ENCODE data around the gene POLR2J3. TPM values are rescaled to one million over a fixed set of nuclear protein-coding genes. Genes with fewer than 3 reads are reported as not detected.
"Not testable (repeated sequence)": the region's sequence is repeated elsewhere in the genome, so short reads cannot be mapped to it uniquely, and the experiment has no call there.

POLR2J3 gene
- total RNA-seq, 1 experiment from 2014 or later, result 14.9 TPM

DNA sequence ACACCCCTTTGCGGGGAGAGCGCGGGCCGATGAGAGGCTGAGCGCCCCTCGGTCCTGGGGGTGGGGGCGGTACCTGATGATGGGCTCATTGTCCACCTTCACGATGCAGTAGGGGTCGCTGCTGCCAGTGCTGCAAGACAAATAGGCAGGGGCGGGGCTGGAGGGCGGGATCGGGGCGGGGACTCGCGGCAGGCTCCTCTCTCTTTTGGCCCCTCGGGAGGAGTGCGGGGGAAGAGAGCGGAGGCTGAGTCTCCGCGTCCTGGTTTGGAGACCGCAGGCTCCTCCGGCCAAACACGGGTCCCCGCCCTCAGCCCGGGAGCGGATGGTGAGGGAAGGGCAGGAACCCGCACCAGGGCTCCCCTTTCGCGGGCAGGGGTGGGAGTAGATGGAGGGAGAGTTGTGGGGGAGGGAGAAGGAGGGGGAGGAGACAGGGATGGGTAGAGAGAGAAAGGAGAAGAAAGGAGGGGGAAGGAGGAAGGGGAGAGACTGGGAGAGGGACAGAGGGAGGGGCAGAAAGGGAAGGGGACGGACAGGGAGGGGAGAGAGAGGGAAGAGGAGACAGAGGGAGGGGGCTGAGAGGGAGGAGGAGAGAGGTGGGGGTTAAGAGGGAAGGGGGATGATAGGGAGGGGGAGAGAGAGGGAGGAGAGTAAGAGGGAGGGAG lies 38.8 kb upstream of the POLR2J3 start:
- H3K27ac Mint-ChIP-seq; DNase-seq; H2AK5ac ChIP-seq (ENCODE audit: insufficient read length, low read length); H3K9me3 Mint-ChIP-seq; H2BK15ac ChIP-seq (ENCODE audit: low read depth, low read length); H3T11ph ChIP-seq (ENCODE audit: low read length); H3K4me2 ChIP-seq (ENCODE audit: insufficient read depth, insufficient read length, low read length); H3K4ac ChIP-seq (ENCODE audit: low read depth, low read length); H3K4me3 Mint-ChIP-seq; H3K79me1 ChIP-seq (ENCODE audit: insufficient read depth, low read depth, low read length, poor library complexity, severe bottlenecking); H3K79me2 ChIP-seq (ENCODE audit: insufficient read depth, low read length); H3K27me3 ChIP-seq (ENCODE audit: insufficient read depth, low read length); H3K27me3 Mint-ChIP-seq (ENCODE audit: low read depth); H2BK5ac ChIP-seq (ENCODE audit: insufficient read length, low read length); H3K23ac ChIP-seq (ENCODE audit: insufficient read length, low read depth, low read length); H3K4me1 Mint-ChIP-seq; H3K14ac ChIP-seq (ENCODE audit: insufficient read depth, low read length); H4K8ac ChIP-seq (replicated peaks; ENCODE audit: insufficient read length, low read depth, low read length); H3K27ac ChIP-seq (ENCODE audit: insufficient read length, low read depth, low read length); H2AFZ ChIP-seq (ENCODE audit: low read length); H2BK120ac ChIP-seq (ENCODE audit: low read depth, low read length, poor library complexity, severe bottlenecking); H4K91ac ChIP-seq (ENCODE audit: insufficient read length, low read depth, low read length); H2BK20ac ChIP-seq (ENCODE audit: low read depth, low read length, poor library complexity, severe bottlenecking); H3K9me3 ChIP-seq (ENCODE audit: control insufficient read depth, low read depth, low read length); H3K36me3 Mint-ChIP-seq (ENCODE audit: insufficient read depth in 1 of 3, low read depth in 3 of 3); H4K20me1 ChIP-seq (ENCODE audit: control insufficient read depth, insufficient read depth, insufficient read length); H4K5ac ChIP-seq (ENCODE audit: insufficient read length, low read depth, low read length); H2BK12ac ChIP-seq (ENCODE audit: insufficient read length, low read depth, low read length); H3K4me1 ChIP-seq (ENCODE audit: insufficient read depth, low read length); H3K9ac ChIP-seq (ENCODE audit: extremely low read depth, insufficient read length, low read length); H3K18ac ChIP-seq (ENCODE audit: insufficient read length, low read depth, low read length); H3K23me2 ChIP-seq (ENCODE audit: insufficient read length, low read depth, low read length, poor library complexity, severe bottlenecking); H3K56ac ChIP-seq (ENCODE audit: insufficient read length, low read depth, low read length): not testable (repeated sequence)
- no CpG with 5 or more reads among the region's 30 CpGs for whole genome bisulfite sequencing (ENCODE audit: extremely low coverage, insufficient read length, low lambda C conversion rate)

- not testable (repeated sequence) for H3K4me1 ChIP-seq (ENCODE audit: insufficient read depth, low read length); H3K14ac ChIP-seq (ENCODE audit: insufficient read depth, low read length); H3K4me2 ChIP-seq (ENCODE audit: insufficient read depth, insufficient read length, low read length); H3K79me2 ChIP-seq (ENCODE audit: insufficient read depth, low read length); H2BK12ac ChIP-seq (ENCODE audit: insufficient read length, low read depth, low read length); H2AFZ ChIP-seq (ENCODE audit: low read length); H3K9me3 Mint-ChIP-seq; H2AK5ac ChIP-seq (ENCODE audit: insufficient read length, low read length); H3K27ac Mint-ChIP-seq; H4K5ac ChIP-seq (ENCODE audit: insufficient read length, low read depth, low read length); H4K91ac ChIP-seq (ENCODE audit: insufficient read length, low read depth, low read length); H3K56ac ChIP-seq (ENCODE audit: insufficient read length, low read depth, low read length); H2BK5ac ChIP-seq (ENCODE audit: insufficient read length, low read length); DNase-seq; H3K27ac ChIP-seq (ENCODE audit: insufficient read length, low read depth, low read length); H3K4me1 Mint-ChIP-seq; H3K36me3 Mint-ChIP-seq (ENCODE audit: insufficient read depth in 1 of 3, low read depth in 3 of 3); H2BK15ac ChIP-seq (ENCODE audit: low read depth, low read length); H2BK20ac ChIP-seq (ENCODE audit: low read depth, low read length, poor library complexity, severe bottlenecking); H3K79me1 ChIP-seq (ENCODE audit: insufficient read depth, low read depth, low read length, poor library complexity, severe bottlenecking); H2BK120ac ChIP-seq (ENCODE audit: low read depth, low read length, poor library complexity, severe bottlenecking); H3K27me3 Mint-ChIP-seq (ENCODE audit: low read depth); H3K4ac ChIP-seq (ENCODE audit: low read depth, low read length); H3K23ac ChIP-seq (ENCODE audit: insufficient read length, low read depth, low read length); H3K9ac ChIP-seq (ENCODE audit: extremely low read depth, insufficient read length, low read length); H3K4me3 Mint-ChIP-seq; H3T11ph ChIP-seq (ENCODE audit: low read length); H4K20me1 ChIP-seq (ENCODE audit: control insufficient read depth, insufficient read depth, insufficient read length); H3K27me3 ChIP-seq (ENCODE audit: insufficient read depth, low read length); H3K23me2 ChIP-seq (ENCODE audit: insufficient read length, low read depth, low read length, poor library complexity, severe bottlenecking); H3K9me3 ChIP-seq (ENCODE audit: control insufficient read depth, low read depth, low read length); H3K18ac ChIP-seq (ENCODE audit: insufficient read length, low read depth, low read length); H4K8ac ChIP-seq (replicated peaks; ENCODE audit: insufficient read length, low read depth, low read length)
- WGBS (ENCODE audit: extremely low coverage, insufficient read length, low lambda C conversion rate), result no CpG with 5 or more reads among the region's 7 CpGs
These were observed 38.1 kb upstream of the POLR2J3 start for GRCh38 chr7:102610441-102610840.

Measured in H9 (cell line).